ENCODE results near the gene BABAM1. TPM values are rescaled to one million over a fixed set of nuclear protein-coding genes. Genes with fewer than 3 reads are reported as not detected.
A peak's percentile ranks its signal among the peaks of the same experiment; 100 is the strongest.

The BABAM1 gene
- total RNA-seq, 1 donor from 2014 or later = 58.4 TPM

DNA sequence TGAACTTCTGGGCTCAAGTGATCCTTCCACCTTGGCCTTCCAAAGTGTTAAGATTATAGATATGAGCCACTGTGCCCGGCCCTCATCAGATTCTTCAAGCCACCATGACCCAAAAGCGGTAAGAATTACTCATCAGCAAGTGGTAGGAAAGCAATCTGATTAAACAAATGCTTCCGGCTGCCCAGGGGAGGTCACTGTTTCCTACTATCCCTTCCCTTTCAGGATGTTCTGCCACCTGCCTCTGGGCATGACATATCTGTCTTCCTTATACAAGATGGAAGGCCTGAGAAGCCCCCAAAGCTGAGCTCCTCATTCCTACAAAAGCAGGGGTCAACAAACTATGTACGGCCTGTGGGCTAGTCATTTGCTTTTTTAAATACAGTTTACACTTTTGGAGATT is 29.0 kb downstream of the BABAM1 start:
- intact Hi-C loops (cut with DNase I) = no loop called here
- Histone ChIP-seq H3K4me3 (no peak overlapping the region), H3K36me3 (peaks cover 8% of the 10 kb centered on the region), H3K4me1 (peaks cover 12% of the 10 kb centered on the region), H3K27ac (no peak overlapping the region), H3K9me3 (no peaks in the 10 kb centered on the region), H3K27me3 (ENCODE audit: low read depth) (no peaks in the 10 kb centered on the region)
- TF ChIP-seq, protein P1, sequence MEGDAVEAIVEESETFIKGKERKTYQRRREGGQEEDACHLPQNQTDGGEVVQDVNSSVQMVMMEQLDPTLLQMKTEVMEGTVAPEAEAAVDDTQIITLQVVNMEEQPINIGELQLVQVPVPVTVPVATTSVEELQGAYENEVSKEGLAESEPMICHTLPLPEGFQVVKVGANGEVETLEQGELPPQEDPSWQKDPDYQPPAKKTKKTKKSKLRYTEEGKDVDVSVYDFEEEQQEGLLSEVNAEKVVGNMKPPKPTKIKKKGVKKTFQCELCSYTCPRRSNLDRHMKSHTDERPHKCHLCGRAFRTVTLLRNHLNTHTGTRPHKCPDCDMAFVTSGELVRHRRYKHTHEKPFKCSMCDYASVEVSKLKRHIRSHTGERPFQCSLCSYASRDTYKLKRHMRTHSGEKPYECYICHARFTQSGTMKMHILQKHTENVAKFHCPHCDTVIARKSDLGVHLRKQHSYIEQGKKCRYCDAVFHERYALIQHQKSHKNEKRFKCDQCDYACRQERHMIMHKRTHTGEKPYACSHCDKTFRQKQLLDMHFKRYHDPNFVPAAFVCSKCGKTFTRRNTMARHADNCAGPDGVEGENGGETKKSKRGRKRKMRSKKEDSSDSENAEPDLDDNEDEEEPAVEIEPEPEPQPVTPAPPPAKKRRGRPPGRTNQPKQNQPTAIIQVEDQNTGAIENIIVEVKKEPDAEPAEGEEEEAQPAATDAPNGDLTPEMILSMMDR (IDR thresholded peaks at IDR 0.05) = no peak
- ATAC-seq (no peak), DNase-seq (no peak)

DNA sequence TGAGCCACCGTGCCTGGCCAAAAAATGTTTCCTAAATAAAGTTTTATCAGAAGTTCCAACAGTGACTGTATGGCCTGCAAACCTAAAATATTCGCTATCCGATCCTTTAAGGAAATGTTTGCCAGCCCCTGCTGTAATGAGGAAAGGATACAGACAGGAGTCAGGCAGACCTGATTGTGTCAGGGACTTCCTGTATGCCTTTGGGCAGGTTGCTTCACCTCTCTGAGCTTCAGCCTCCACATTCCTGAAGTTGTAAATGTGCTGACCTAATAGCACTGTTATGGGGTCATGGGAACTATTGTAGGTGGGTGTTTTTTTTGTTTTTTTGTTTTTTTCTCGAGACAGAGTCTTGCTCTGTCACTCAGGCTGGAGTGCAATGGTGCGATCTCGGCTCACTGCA is 29.7 kb downstream of the BABAM1 start:
- H3K9me3 ChIP-seq = no peaks in the 10 kb centered on the region
- no peak for DNase-seq
- H3K27ac ChIP-seq = no peak overlapping the region
- intact Hi-C loops (cut with DNase I) = no loop called here
- H3K27me3 ChIP-seq (ENCODE audit: low read depth) = no peaks in the 10 kb centered on the region
- ATAC-seq = no peak
- H3K36me3 ChIP-seq = peaks cover 8% of the 10 kb centered on the region
- peaks cover 11% of the 10 kb centered on the region for H3K4me1 ChIP-seq
- TF ChIP-seq, protein P1 (IDR thresholded peaks at IDR 0.05) = no peak
- no peak overlapping the region for H3K4me3 ChIP-seq

DNA sequence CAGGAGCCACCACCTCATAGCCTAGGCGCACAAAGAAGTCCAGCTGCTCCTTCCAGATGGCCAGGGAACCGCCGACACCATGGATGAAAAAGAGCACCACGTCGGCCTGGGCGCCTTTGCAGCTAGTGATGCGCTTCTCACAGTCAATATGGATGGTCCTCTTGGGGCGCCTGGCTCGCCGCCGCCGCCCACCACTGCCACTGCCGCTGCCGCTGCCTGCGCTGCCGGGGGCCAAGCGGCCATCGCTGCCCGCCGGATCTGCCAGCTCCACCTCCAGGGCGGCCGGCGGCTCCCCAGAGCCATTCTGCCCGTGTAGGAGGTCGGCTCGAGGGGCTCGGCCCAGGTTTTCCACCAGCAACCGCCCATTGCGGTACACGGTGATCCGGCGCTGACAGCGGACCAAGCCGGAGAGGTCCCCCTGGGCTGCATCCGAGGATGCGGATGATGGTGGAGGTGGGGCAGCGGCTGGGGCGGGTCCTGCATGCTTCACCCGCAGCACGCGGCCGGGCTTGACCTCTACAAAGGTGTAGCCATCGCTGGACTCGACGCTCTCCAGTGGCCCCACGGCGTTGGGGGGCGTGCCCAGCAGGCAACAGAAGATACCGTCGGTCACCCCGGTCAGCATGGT is 33.9 kb downstream of the BABAM1 start:
- peaks cover 31% of the 10 kb centered on the region for H3K4me1 ChIP-seq
- H3K36me3 ChIP-seq = peaks cover 8% of the 10 kb centered on the region
- H3K4me3 ChIP-seq = no peak overlapping the region
- H3K27ac ChIP-seq = no peak overlapping the region
- H3K9me3 ChIP-seq = no peaks in the 10 kb centered on the region
- ATAC-seq (no peak), DNase-seq (peak; percentile 54)
- intact Hi-C loops (cut with DNase I) = no loop called here
- TF ChIP-seq, protein P1 (IDR thresholded peaks at IDR 0.05) = no peak
- H3K27me3 ChIP-seq (ENCODE audit: low read depth) = no peaks in the 10 kb centered on the region

DNA sequence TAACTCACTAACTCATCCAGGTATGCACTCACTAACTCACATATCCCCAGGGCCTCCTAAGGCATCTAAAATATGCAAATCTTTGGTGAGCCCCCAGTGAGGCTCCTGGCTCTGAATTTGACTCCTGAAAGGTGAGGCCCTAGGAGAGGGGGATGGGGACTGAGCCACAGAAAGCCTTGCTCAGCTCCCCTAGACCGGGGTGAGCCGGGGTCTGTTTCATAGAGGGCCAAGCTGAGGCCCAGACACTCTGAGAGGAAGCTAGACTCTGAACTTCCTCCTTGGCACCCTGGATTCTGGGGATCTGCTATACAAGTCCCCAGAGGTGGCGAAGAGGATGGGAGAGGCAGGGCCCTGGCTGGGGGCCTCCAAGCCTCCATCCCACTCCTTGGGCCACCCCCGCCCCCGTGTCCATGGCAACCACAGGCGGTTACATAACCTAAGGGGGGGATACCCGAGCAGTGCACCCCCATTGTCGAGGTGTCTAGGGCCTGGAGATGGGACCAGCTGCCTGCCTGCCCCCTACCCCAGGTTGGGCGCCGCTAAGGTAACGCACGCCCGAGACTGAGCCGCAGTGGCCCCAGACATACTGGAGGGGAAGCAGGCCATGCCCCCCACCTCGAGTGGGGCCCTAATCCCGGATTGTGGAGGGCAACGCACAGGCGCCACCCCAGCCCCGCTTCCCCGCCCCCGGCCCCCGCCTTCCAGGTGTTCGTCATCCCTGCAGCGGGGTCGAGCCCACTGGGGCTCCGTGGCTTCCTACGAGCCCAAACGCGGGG is 35.3 kb downstream of the BABAM1 start:
- ATAC-seq = peak in 1 of 2 donors; percentile 1
- Histone ChIP-seq H3K9me3 (no peaks in the 10 kb centered on the region), H3K27me3 (ENCODE audit: low read depth) (no peaks in the 10 kb centered on the region), H3K4me3 (peak overlapping the region; percentile 89), H3K27ac (peak overlapping the region; percentile 84), H3K36me3 (peaks cover 4% of the 10 kb centered on the region), H3K4me1 (peaks cover 42% of the 10 kb centered on the region)
- TF ChIP-seq, protein P1 (IDR thresholded peaks at IDR 0.05) = no peak
- intact Hi-C loops (cut with DNase I) = no loop called here
- DNase-seq = peak; percentile 66

DNA sequence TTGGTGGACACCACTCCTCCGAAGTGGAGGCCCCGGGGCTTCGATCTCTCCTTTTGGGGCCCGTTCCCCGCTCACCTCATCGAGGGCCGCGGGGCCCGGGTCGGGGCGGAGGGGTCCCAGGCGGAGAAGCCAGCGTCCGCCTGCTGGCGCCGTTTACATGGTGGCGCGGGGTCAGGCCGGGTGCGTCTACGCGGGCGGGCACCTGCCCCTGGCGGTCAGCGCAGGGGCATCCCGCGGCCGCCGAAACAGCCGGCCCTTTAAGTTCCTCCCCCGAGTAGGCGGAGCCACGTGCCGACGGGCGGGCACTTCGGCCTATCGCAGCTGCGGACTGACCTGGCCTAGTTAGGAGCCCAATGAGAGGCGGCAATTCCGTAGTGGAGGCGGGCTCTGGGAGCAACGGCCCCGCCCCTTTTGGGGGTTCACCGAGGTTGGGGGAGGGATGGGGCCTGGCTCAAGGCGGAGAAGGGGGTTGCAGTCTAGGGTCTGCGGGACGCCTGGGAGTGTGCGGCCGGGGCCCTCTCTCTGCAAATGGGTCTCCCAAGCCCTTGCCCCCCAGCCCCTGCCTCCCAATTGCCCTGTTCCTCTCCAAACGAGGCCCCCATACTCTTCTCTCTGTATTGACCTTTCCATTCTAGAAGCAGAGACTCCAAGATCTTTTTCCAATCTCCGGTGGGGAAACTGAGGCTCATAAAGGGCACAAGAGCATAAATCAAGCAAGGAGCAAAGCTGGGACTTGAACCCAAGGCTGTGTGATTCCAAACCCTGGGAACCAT is 36.1 kb downstream of the BABAM1 start, which contains the start of gene ABHD8:
ABHD8 (minus strand) TSS at position 259 of the 773 bp plus-strand sequence. CDS start 1,809 bp downstream, outside the sequence.
- Histone ChIP-seq H3K27ac (peak within 1 kb of the TSS; percentile 84), H3K27me3 (ENCODE audit: low read depth) (no peaks in the 10 kb centered on the region), H3K4me1 (peaks cover 42% of the 10 kb centered on the region), H3K36me3 (no peaks in the 10 kb centered on the region), H3K9me3 (no peaks in the 10 kb centered on the region), H3K4me3 (peak within 1 kb of the TSS; percentile 89)
- ATAC-seq (peak; percentile 90 to 91), DNase-seq (peak; percentile 95)
- intact Hi-C loops (cut with DNase I) = no loop called here
- TF ChIP-seq, protein P1 (IDR thresholded peaks at IDR 0.05) = peak; percentile 74
